ENCODE measurements around the gene EXOC6B. TPM values are rescaled to one million over a fixed set of nuclear protein-coding genes. Genes with fewer than 3 reads are reported as not detected.

Gene EXOC6B
- total RNA-seq, 1 donor from 2014 or later = 32.4 TPM

DNA sequence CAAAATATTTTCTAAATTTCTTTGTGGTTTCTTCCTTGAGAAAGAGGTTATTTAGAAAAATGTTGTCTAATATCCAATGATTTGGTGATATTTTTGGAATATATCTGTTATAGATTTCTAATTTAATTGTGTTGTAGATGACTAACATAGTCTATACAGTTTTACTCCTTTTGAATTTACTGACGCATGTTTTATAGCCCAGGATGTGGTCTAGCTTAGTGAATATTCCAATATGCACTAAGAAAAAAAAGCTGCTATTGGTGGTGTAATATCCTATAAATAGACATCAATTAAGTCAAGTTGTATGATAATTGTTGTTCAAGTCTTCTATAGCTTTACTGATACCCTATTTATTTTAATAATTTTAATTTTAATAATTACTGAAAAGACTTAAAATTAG lies 437.6 kb downstream of the EXOC6B start:
- no peak overlapping the region for H3K4me3 ChIP-seq
- no peak overlapping the region for H3K27ac ChIP-seq
- TF ChIP-seq CTCF (IDR thresholded peaks at IDR 0.05) = no peak
- no peaks in the 10 kb centered on the region for H3K27me3 ChIP-seq
- intact Hi-C loops (cut with DNase I) = no loop called here
- peaks cover 0 to 5% of the 10 kb centered on the region in 2 donors for H3K9me3 ChIP-seq
- no peaks in the 10 kb centered on the region for H3K4me1 ChIP-seq
- H3K36me3 ChIP-seq = no peaks in the 10 kb centered on the region
- DNase-seq (ENCODE audit: low spot score in 2 of 2) = no peak

GRCh38 chr2:72386288-72386687 lies 439.5 kb downstream of the EXOC6B start:
- H3K4me3 ChIP-seq = no peak overlapping the region
- no peak overlapping the region for H3K27ac ChIP-seq
- no peaks in the 10 kb centered on the region for H3K27me3 ChIP-seq
- no peaks in the 10 kb centered on the region for H3K4me1 ChIP-seq
- peaks cover 0 to 5% of the 10 kb centered on the region in 2 donors for H3K9me3 ChIP-seq
- H3K36me3 ChIP-seq = no peaks in the 10 kb centered on the region
- intact Hi-C loops (cut with DNase I) = no loop called here
- no peak for DNase-seq (ENCODE audit: low spot score in 2 of 2)
- TF ChIP-seq CTCF (IDR thresholded peaks at IDR 0.05) = no peak

GRCh38 chr2:72378753-72379348 lies 447.0 kb downstream of the EXOC6B start:
- H3K9me3 ChIP-seq = no peaks in the 10 kb centered on the region
- no peak for TF ChIP-seq CTCF (IDR thresholded peaks at IDR 0.05)
- no peak overlapping the region for H3K27ac ChIP-seq
- peaks cover 5 to 26% of the 10 kb centered on the region in 2 donors for H3K36me3 ChIP-seq
- no peaks in the 10 kb centered on the region for H3K4me1 ChIP-seq
- intact Hi-C loops (cut with DNase I) = no loop called here
- DNase-seq (ENCODE audit: low spot score in 2 of 2) = no peak
- no peak overlapping the region for H3K4me3 ChIP-seq
- H3K27me3 ChIP-seq = no peaks in the 10 kb centered on the region

GRCh38 chr2:72367530-72368225 lies 458.2 kb downstream of the EXOC6B start:
- no peaks in the 10 kb centered on the region for H3K36me3 ChIP-seq
- intact Hi-C loops (cut with DNase I) = loop anchor here (5.0 kb wide), 1 partner anchor 650 kb away; no protein-coding TSS in a partner anchor
- no peaks in the 10 kb centered on the region for H3K4me1 ChIP-seq
- H3K9me3 ChIP-seq = peaks cover 0 to 4% of the 10 kb centered on the region in 2 donors
- no peaks in the 10 kb centered on the region for H3K27me3 ChIP-seq
- DNase-seq (ENCODE audit: low spot score in 2 of 2) = peak; percentile 35 to 85
- peak; percentile 18 to 51 (median 18) for TF ChIP-seq CTCF (IDR thresholded peaks at IDR 0.05)
- H3K4me3 ChIP-seq = no peak overlapping the region
- H3K27ac ChIP-seq = no peak overlapping the region

DNA sequence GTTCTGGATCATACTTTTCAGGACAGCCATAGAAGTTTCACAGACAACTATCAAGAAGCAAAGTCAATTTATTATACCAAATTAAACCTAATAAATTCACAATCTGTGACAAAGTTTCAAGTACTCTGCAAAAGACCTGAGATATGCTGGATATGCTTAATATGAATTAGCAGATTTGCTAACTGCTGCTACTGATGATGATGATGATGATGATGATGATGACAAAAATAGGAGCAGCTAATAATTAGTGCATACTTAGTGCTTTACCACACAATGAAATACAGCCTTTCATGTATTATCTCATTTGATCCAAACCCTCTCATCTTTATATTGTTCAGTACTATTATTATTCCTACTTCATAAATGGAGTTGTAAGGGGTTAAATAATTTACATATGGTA lies 462.4 kb downstream of the EXOC6B start:
- Histone ChIP-seq H3K27ac (no peak overlapping the region), H3K36me3 (peaks cover 0 to 4% of the 10 kb centered on the region in 2 donors), H3K4me1 (no peaks in the 10 kb centered on the region), H3K9me3 (no peaks in the 10 kb centered on the region), H3K4me3 (no peak overlapping the region), H3K27me3 (no peaks in the 10 kb centered on the region)
- intact Hi-C loops (cut with DNase I) = no loop called here
- TF ChIP-seq CTCF (IDR thresholded peaks at IDR 0.05) = no peak
- DNase-seq (ENCODE audit: low spot score in 2 of 2) = no peak
